Neural cell (in vitro differentiated cells): ENCODE results near the gene ENPP1.

Experiments
- CTCF ChIP-seq: fragments of 450-650 bp; IDR thresholded peaks from 2 replicates; pipeline ENCODE4 v1.5.1; 2014; ENCODE audit warnings: antibody characterized with exemption, mild to moderate bottlenecking, moderate library complexity; ENCODE audit not compliant: poor library complexity, severe bottlenecking
- EP300 ChIP-seq: fragments of 450-650 bp; conservative IDR thresholded peaks from 2 replicates; pipeline ENCODE4 v1.6.1; 2014; ENCODE audit warnings: antibody characterized with exemption, mild to moderate bottlenecking, moderate library complexity; ENCODE audit not compliant: poor library complexity, severe bottlenecking
- EZH2 ChIP-seq: fragments of 200-600, 300-800 bp; shearing (Covaris generic), sonication (generic); IDR thresholded peaks from 2 replicates; pipeline ENCODE4 v1.6.1; 2014; ENCODE audit warnings: antibody characterized with exemption, low read length, borderline replicate concordance, mild to moderate bottlenecking; ENCODE audit not compliant: insufficient read depth, poor library complexity, severe bottlenecking
- MXI1 ChIP-seq: fragments of 450-650 bp; conservative IDR thresholded peaks from 2 replicates; pipeline ENCODE4 v1.6.1; 2014; ENCODE audit warnings: antibody characterized with exemption, mild to moderate bottlenecking; ENCODE audit not compliant: poor library complexity, severe bottlenecking
- POLR2AphosphoS5 ChIP-seq: IDR thresholded peaks from 2 replicates; pipeline ENCODE4 v1.6.1; 2012
- REST ChIP-seq: IDR thresholded peaks from 2 replicates; pipeline ENCODE4 v1.6.1; 2012; ENCODE audit warnings: borderline replicate concordance

- TF ChIP-seq CTCF (no peak), EZH2 (no peak), REST (no peak), MXI1 (no peak), POLR2AphosphoS5 (no peak), EP300 (no peak)
Measured at GRCh38 chr6:131787079-131787478, 20.7 kb upstream of the ENPP1 start.
